Endothelial cell of umbilical vein (primary cell): Measurements from ENCODE around the gene GRID2.

Experiments used
- EZH2 ChIP-seq: IDR thresholded peaks from 2 replicates; pipeline ENCODE4 v1.6.1; 2012; ENCODE audit warnings: borderline replicate concordance, low read depth, mild to moderate bottlenecking, moderate library complexity, low read length, inconsistent platforms; ENCODE audit not compliant: severe bottlenecking
- FOS ChIP-seq: IDR thresholded peaks from 2 replicates; pipeline ENCODE4 v1.6.1; 2011; ENCODE audit warnings: mild to moderate bottlenecking, low read length, moderate library complexity, borderline replicate concordance; ENCODE audit not compliant: insufficient read depth
- JUN ChIP-seq: IDR thresholded peaks from 2 replicates; pipeline ENCODE4 v1.6.1; 2011; ENCODE audit warnings: borderline replicate concordance, low read depth; ENCODE audit not compliant: insufficient read length, insufficient read depth
- MYC ChIP-seq: IDR thresholded peaks from one replicate; pipeline ENCODE4 v1.6.1; 2011; ENCODE audit warnings: mild to moderate bottlenecking, low read depth, low read length
- POLR2A ChIP-seq: IDR thresholded peaks from 2 replicates; pipeline ENCODE4 v1.6.1; 2012; ENCODE audit warnings: low read depth, mild to moderate bottlenecking, control low read depth, low read length
- TF ChIP-seq, protein P1 (sequence below), 2 donors: IDR thresholded peaks; 1 replicate in 1 of 2; 2 replicates in 1 of 2; pipeline ENCODE4 v1.5.1; 2011; ENCODE audit warnings: low read length in 2 of 2, mild to moderate bottlenecking in 2 of 2, moderate library complexity in 2 of 2, control low read depth in 1 of 2, inconsistent platforms in 1 of 2, low read depth in 1 of 2; ENCODE audit not compliant: insufficient read depth in 1 of 2; ENCODE audit errors: extremely low read depth in 1 of 2
- TF ChIP-seq, protein P2 (sequence below): IDR thresholded peaks from 2 replicates; pipeline ENCODE4 v1.6.1; 2011; ENCODE audit not compliant: insufficient read depth, insufficient read length

DNA sequence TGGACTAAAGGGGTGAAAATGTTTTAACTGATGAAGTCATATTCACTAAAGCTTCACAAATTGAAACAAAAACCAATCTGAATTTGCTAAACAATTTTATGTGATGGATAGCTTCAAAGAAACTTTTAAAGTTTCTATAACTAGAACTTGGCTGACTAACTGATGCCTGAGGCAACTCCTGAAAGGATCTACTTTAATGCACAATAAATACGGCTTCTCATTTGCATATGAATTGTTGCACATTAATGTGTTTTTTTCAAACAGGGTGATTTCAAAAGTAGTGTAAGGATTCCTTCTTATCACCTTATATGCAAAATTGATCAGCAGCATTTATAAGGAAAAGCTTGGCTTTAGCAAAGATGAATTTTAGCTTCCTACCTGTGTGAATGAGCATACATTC, 1466.4 kb downstream of the GRID2 start:
- TF ChIP-seq, protein P1, sequence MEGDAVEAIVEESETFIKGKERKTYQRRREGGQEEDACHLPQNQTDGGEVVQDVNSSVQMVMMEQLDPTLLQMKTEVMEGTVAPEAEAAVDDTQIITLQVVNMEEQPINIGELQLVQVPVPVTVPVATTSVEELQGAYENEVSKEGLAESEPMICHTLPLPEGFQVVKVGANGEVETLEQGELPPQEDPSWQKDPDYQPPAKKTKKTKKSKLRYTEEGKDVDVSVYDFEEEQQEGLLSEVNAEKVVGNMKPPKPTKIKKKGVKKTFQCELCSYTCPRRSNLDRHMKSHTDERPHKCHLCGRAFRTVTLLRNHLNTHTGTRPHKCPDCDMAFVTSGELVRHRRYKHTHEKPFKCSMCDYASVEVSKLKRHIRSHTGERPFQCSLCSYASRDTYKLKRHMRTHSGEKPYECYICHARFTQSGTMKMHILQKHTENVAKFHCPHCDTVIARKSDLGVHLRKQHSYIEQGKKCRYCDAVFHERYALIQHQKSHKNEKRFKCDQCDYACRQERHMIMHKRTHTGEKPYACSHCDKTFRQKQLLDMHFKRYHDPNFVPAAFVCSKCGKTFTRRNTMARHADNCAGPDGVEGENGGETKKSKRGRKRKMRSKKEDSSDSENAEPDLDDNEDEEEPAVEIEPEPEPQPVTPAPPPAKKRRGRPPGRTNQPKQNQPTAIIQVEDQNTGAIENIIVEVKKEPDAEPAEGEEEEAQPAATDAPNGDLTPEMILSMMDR (IDR thresholded peaks at IDR 0.05; ENCODE audit: extremely low read depth in 1 of 2, insufficient read depth in 1 of 2, low read depth in 1 of 2, low read length in 2 of 2) = no peak
- TF ChIP-seq MYC (no peak), POLR2A (no peak), JUN (no peak), FOS (no peak), EZH2 (no peak)
- TF ChIP-seq, protein P2, sequence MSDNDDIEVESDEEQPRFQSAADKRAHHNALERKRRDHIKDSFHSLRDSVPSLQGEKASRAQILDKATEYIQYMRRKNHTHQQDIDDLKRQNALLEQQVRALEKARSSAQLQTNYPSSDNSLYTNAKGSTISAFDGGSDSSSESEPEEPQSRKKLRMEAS = no peak
